Liver (tissue), 9 donors: ENCODE measurements around the gene AKR7A2. TPM values are rescaled to one million over a fixed set of nuclear protein-coding genes. Genes with fewer than 3 reads are reported as not detected.

ENCODE experiments used
- DNase-seq: peaks from one replicate; pipeline ENCODE4 v3.0.0-alpha.2; 2017; ENCODE audit warnings: low spot score
- H3K27ac ChIP-seq, 2 donors: one replicate each; pipeline ENCODE4 v1.7.0; 2013; ENCODE audit warnings: inconsistent platforms in 2 of 2, low read length in 2 of 2, control low read depth in 1 of 2, low read depth in 1 of 2, mild to moderate bottlenecking in 1 of 2
- H3K27me3 ChIP-seq, 4 donors: one replicate each; pipeline versions ENCODE4 v1.6.1 to v1.7.0; 2013; ENCODE audit warnings: low read length in 3 of 4, inconsistent platforms in 1 of 4, mild to moderate bottlenecking in 1 of 4, moderate library complexity in 1 of 4; ENCODE audit not compliant: control insufficient read depth in 4 of 4, insufficient read depth in 4 of 4
- H3K36me3 ChIP-seq, 4 donors: one replicate each; pipeline versions ENCODE4 v1.6.1 to v1.7.0; 2013; ENCODE audit warnings: low read length in 3 of 4, mild to moderate bottlenecking in 3 of 4, low read depth in 1 of 4, moderate library complexity in 1 of 4; ENCODE audit not compliant: control insufficient read depth in 4 of 4, insufficient read depth in 3 of 4
- H3K4me1 ChIP-seq, 4 donors: one replicate each; pipeline versions ENCODE4 v1.6.1 to v1.7.0; 2013; ENCODE audit warnings: low read length in 3 of 4, mild to moderate bottlenecking in 3 of 4, moderate library complexity in 1 of 4; ENCODE audit not compliant: control insufficient read depth in 4 of 4, insufficient read depth in 4 of 4
- H3K4me3 ChIP-seq, 3 donors: one replicate each; pipeline versions ENCODE4 v1.6.1 to v1.7.0; 2013; ENCODE audit warnings: low read length in 3 of 3, control low read depth in 1 of 3, low read depth in 1 of 3, mild to moderate bottlenecking in 1 of 3
- H3K9ac ChIP-seq, 2 donors: one replicate each; pipeline ENCODE4 v1.7.0; 2013; ENCODE audit warnings: low read length in 2 of 2, mild to moderate bottlenecking in 2 of 2, moderate library complexity in 2 of 2, control low read depth in 1 of 2, low read depth in 1 of 2
- H3K9me3 ChIP-seq, 4 donors: one replicate each; pipeline versions ENCODE4 v1.6.1 to v1.7.0; 2013; ENCODE audit warnings: low read length in 3 of 4; ENCODE audit not compliant: control insufficient read depth in 4 of 4
- CTCF ChIP-seq: fragments of 150-350 bp; IDR thresholded peaks from 2 replicates; pipeline ENCODE4 v1.5.1; 2017; ENCODE audit warnings: improper control_type of control experiment, low read depth, low read length; ENCODE audit not compliant: missing input control
- EGR1 ChIP-seq, 2 donors: IDR thresholded peaks; 2 replicates each; pipeline ENCODE4 v1.6.1; 2016 to 2018; ENCODE audit warnings: antibody characterized with exemption in 2 of 2, low read depth in 2 of 2
- FOXA2 ChIP-seq: IDR thresholded peaks from 2 replicates; pipeline ENCODE4 v1.6.1; 2016; ENCODE audit warnings: antibody characterized with exemption
- GABPA ChIP-seq, 2 donors: IDR thresholded peaks in 1 of 2; conservative IDR thresholded peaks in 1 of 2; 2 replicates each; pipeline ENCODE4 v1.6.1; 2016; ENCODE audit warnings: antibody characterized with exemption in 2 of 2, mild to moderate bottlenecking in 1 of 2, moderate library complexity in 1 of 2
- HNF4A ChIP-seq, 2 donors: conservative IDR thresholded peaks; 2 replicates each; pipeline ENCODE4 v1.6.1; 2016; ENCODE audit warnings: antibody characterized with exemption in 2 of 2, mild to moderate bottlenecking in 2 of 2
- HNF4G ChIP-seq: IDR thresholded peaks from 2 replicates; pipeline ENCODE4 v1.6.1; 2016; ENCODE audit warnings: antibody characterized with exemption
- JUND ChIP-seq, 2 donors: IDR thresholded peaks; 2 replicates each; pipeline ENCODE4 v1.6.1; 2016; ENCODE audit warnings: antibody characterized with exemption in 2 of 2
- MAX ChIP-seq: IDR thresholded peaks from 2 replicates; pipeline ENCODE4 v1.6.1; 2016; ENCODE audit warnings: antibody characterized with exemption
- NR2F2 ChIP-seq: IDR thresholded peaks from 2 replicates; pipeline ENCODE4 v1.6.1; 2016; ENCODE audit warnings: antibody characterized with exemption
- RAD21 ChIP-seq, 2 donors: IDR thresholded peaks; 2 replicates each; pipeline ENCODE4 v1.6.1; 2016; ENCODE audit warnings: antibody characterized with exemption in 2 of 2, mild to moderate bottlenecking in 2 of 2
- REST ChIP-seq: IDR thresholded peaks from 2 replicates; pipeline ENCODE4 v1.6.1; 2016; ENCODE audit warnings: antibody characterized with exemption, mild to moderate bottlenecking
- RXRA ChIP-seq, 2 donors: IDR thresholded peaks; 2 replicates each; pipeline ENCODE4 v1.6.1; 2017 to 2018; ENCODE audit warnings: antibody characterized with exemption in 2 of 2, mild to moderate bottlenecking in 1 of 2
- SP1 ChIP-seq: IDR thresholded peaks from 2 replicates; pipeline ENCODE4 v1.6.1; 2018; ENCODE audit warnings: antibody characterized with exemption, mild to moderate bottlenecking
- TAF1 ChIP-seq: conservative IDR thresholded peaks from 2 replicates; pipeline ENCODE4 v1.6.1; 2016; ENCODE audit warnings: antibody characterized with exemption, mild to moderate bottlenecking
- YY1 ChIP-seq: IDR thresholded peaks from 2 replicates; pipeline ENCODE4 v1.6.1; 2016; ENCODE audit warnings: antibody characterized with exemption, mild to moderate bottlenecking
- ZBTB33 ChIP-seq: IDR thresholded peaks from 2 replicates; pipeline ENCODE4 v1.6.1; 2016; ENCODE audit warnings: antibody characterized with exemption
- WGBS: extraction: QIAGEN DNeasy Blood & Tissue Kit; methylation state at CpG from one replicate; pipeline ENCODE4 v1.1.7; 2013; 5-methylcytosine and 5-hydroxymethylcytosine counted together
- polyA plus RNA-seq, 2 donors: library from polyadenylated mRNA; stranded (reverse) in 1 of 2; unstranded in 1 of 2; fragments of 200-250 nt in 1 of 2; fragments of >200 nt in 1 of 2; fragmentation: Nextera tagmentation in 1 of 2; extraction: Ambion mirVana in 1 of 2; gene quantifications; one replicate each; pipeline versions ENCODE4 v1.2.1 to v1.2.3, GENCODE V29; 2013 to 2015
- total RNA-seq, 2 donors: library from RNA; depleted of rRNA; stranded (reverse); fragments of >200 nt; gene quantifications; one replicate each; pipeline ENCODE4 v1.2.3, GENCODE V29; 2014
- TF ChIP-seq, protein P1 (sequence below): IDR thresholded peaks from 2 replicates; pipeline ENCODE4 v1.6.1; 2016; ENCODE audit warnings: antibody characterized with exemption
- donor health status: healthy.
- donor health status: healthy.
- donor health status: healthy.
- donor health status: healthy.
- donor health status: healthy.

The AKR7A2 gene
- total and polyA plus RNA-seq, 4 donors: 41.4 to 63.2 (median 49.8) TPM

DNA sequence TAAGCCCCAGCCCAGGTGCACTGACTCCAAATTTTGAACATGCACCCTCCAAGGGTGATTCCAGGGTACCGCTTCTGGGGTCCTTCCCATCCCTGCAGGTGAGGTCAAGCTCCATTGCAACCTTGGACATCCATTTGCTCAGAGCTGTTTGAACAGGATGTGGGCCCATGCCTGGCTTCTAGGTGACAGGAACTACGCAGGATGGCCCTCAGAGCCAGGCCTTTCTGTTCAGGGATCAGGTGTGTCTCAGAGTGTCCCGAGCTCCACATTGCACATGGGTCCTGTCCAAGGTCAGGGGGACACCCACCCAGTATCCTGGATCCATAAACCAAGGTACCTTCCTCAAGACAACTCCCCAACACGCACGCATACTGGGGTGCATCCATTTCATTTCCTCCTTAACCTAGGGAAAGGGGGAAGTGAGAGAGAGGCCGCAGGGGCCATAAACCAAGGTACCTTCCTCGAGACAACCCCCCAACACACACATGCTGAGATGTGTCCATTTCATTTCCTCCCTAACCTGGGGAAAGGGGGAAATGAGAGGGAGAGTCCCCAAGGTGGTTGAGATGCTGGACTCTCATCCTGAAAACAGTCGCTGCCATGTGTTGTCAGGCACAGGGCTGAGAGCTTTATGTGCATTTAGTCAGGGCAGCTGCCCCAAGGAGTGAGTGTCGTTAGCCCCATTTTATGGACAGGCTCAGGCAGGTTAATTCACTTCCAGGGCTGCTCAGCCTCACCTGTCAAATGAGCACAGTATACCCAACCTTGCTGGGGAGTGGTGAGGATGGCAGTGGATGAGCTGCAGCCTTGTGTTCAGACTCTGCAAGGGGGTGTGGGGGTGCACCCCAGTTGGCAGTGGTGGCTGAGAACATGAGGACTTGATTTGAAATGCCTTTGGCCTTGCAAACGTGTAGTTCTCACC is 2.3 kb upstream of the AKR7A2 start:
- H3K9ac ChIP-seq: no peak overlapping the region

More for the DNA sequence above, 2.3 kb upstream of the AKR7A2 start:
- peaks cover 3 to 26% (median 19%) of the 10 kb centered on the region in 4 donors for H3K4me1 ChIP-seq
- no peaks in the 10 kb centered on the region for H3K9me3 ChIP-seq
- peaks cover 3 to 11% (median 6%) of the 10 kb centered on the region in 4 donors for H3K36me3 ChIP-seq
- H3K4me3 ChIP-seq: no peak overlapping the region
- no peak overlapping the region for H3K27ac ChIP-seq
- no peak for DNase-seq
- TF ChIP-seq ZBTB33 (no peak), RXRA (IDR thresholded peaks at IDR 0.05) (no peak), YY1 (no peak), HNF4G (no peak), EGR1 (IDR thresholded peaks at IDR 0.05; ENCODE audit: low read depth in 2 of 2) (no peak), RAD21 (IDR thresholded peaks at IDR 0.05) (no peak), FOXA2 (no peak), GABPA (IDR thresholded peaks at IDR 0.05 in 1 of 2, conservative IDR thresholded peaks at IDR 0.05 in 1 of 2) (no peak), HNF4A (conservative IDR thresholded peaks at IDR 0.05) (no peak), NR2F2 (no peak), SP1 (no peak), TAF1 (no peak), REST (no peak), JUND (IDR thresholded peaks at IDR 0.05) (no peak), CTCF (no peak), MAX (no peak)
- TF ChIP-seq, protein P1, sequence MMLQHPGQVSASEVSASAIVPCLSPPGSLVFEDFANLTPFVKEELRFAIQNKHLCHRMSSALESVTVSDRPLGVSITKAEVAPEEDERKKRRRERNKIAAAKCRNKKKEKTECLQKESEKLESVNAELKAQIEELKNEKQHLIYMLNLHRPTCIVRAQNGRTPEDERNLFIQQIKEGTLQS: no peak
- H3K27me3 ChIP-seq: no peaks in the 10 kb centered on the region
- WGBS: 89% methylated on average over 10 of the region's 10 CpGs
